Uterus (tissue), 4 donors: ENCODE data around the gene GM2A. TPM values are rescaled to one million over a fixed set of nuclear protein-coding genes. Genes with fewer than 3 reads are reported as not detected.

Source experiments
- DNase-seq, 2 donors: peaks; one replicate each; pipeline ENCODE4 v3.0.0-alpha.2; 2019 to 2020
- H3K27ac ChIP-seq, 2 donors: fragments of 200-600 bp; sonication (generic); 1 replicate in 1 of 2; 2 replicates in 1 of 2; pipeline ENCODE4 v1.5.1; 2016 to 2018
- H3K27me3 ChIP-seq, 2 donors: fragments of 200-600 bp; sonication (generic); one replicate each; pipeline ENCODE4 v1.5.1; 2018 to 2019; ENCODE audit warnings: control low read depth in 1 of 2
- H3K36me3 ChIP-seq, 2 donors: fragments of 200-600 bp; sonication (generic); one replicate each; pipeline ENCODE4 v1.5.1; 2019; ENCODE audit warnings: control low read depth in 1 of 2
- H3K4me1 ChIP-seq, 2 donors: fragments of 200-600 bp; sonication (generic); one replicate each; pipeline ENCODE4 v1.5.1; 2018 to 2019; ENCODE audit warnings: control low read depth in 1 of 2
- H3K4me3 ChIP-seq, 2 donors: fragments of 200-600 bp; sonication (generic); 1 replicate in 1 of 2; 2 replicates in 1 of 2; pipeline ENCODE4 v1.5.1; 2018 to 2019; ENCODE audit warnings: mild to moderate bottlenecking in 1 of 2
- H3K9me3 ChIP-seq, 2 donors: fragments of 200-600 bp; sonication (generic); one replicate each; pipeline ENCODE4 v1.5.1; 2019; ENCODE audit warnings: control low read depth in 1 of 2
- POLR2A ChIP-seq, 2 donors: fragments of 450-650 bp; IDR thresholded peaks; one replicate each; pipeline ENCODE4 v1.6.1; 2016; ENCODE audit warnings: antibody characterized with exemption in 2 of 2, mild to moderate bottlenecking in 1 of 2, moderate library complexity in 1 of 2
- intact Hi-C: fragments of 100-400 bp; cut with DNase I; formaldehyde crosslinking; loops from one replicate; pipeline ENCODE4 v1.15.1; 2023; ENCODE audit warnings: low total_unique reads
- total RNA-seq, 4 donors: library from RNA; depleted of rRNA in 3 of 4; stranded (reverse); fragments of >200 nt in 3 of 4; gene quantifications; one replicate each; pipeline versions ENCODE4 v1.1.0 to v1.2.4, GENCODE V29; 2014 to 2023
- TF ChIP-seq, protein P1 (sequence below), 4 experiments: fragments of 200-600 bp in 2 of 4; fragments of 450-650 bp in 2 of 4; sonication (generic) in 2 of 4; IDR thresholded peaks; one replicate each; pipeline ENCODE4 v1.5.1; 2016 to 2019; ENCODE audit warnings: antibody characterized with exemption in 4 of 4, mild to moderate bottlenecking in 2 of 4, moderate library complexity in 1 of 4
- donor health status: DM: yes; HTN: yes; CAD: no.

Gene GM2A
- total RNA-seq, 4 donors from 2014 or later = 14.7 to 33.8 (median 23.8) TPM

DNA sequence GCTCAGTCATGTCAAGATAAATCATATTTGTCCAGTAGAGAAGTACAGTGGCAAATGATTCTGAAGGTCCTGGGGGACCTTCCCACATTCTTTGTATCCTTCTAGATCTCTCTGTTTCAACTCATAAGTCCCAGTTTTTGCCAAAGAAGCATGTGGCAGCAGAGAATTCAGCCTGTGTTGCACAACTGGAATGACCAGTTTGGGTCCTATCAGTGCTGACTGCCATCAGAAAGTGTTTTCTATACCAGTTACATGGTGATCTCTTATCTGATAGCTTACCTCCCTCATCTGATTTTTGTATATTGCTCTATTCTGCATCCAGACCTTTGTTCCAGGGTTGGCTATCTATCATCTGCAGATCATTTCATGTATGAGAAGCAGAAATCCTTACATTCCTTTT lies 21.7 kb downstream of the GM2A start:
- H3K36me3 ChIP-seq = no peaks in the 10 kb centered on the region
- H3K27ac ChIP-seq = no peak overlapping the region
- no peak overlapping the region for H3K4me3 ChIP-seq
- no peaks in the 10 kb centered on the region for H3K9me3 ChIP-seq
- DNase-seq = no peak
- no peaks in the 10 kb centered on the region for H3K27me3 ChIP-seq
- TF ChIP-seq POLR2A (IDR thresholded peaks at IDR 0.05) = no peak
- TF ChIP-seq, protein P1, sequence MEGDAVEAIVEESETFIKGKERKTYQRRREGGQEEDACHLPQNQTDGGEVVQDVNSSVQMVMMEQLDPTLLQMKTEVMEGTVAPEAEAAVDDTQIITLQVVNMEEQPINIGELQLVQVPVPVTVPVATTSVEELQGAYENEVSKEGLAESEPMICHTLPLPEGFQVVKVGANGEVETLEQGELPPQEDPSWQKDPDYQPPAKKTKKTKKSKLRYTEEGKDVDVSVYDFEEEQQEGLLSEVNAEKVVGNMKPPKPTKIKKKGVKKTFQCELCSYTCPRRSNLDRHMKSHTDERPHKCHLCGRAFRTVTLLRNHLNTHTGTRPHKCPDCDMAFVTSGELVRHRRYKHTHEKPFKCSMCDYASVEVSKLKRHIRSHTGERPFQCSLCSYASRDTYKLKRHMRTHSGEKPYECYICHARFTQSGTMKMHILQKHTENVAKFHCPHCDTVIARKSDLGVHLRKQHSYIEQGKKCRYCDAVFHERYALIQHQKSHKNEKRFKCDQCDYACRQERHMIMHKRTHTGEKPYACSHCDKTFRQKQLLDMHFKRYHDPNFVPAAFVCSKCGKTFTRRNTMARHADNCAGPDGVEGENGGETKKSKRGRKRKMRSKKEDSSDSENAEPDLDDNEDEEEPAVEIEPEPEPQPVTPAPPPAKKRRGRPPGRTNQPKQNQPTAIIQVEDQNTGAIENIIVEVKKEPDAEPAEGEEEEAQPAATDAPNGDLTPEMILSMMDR (IDR thresholded peaks at IDR 0.05) = no peak
- intact Hi-C loops = no loop called here
- H3K4me1 ChIP-seq = no peaks in the 10 kb centered on the region

DNA sequence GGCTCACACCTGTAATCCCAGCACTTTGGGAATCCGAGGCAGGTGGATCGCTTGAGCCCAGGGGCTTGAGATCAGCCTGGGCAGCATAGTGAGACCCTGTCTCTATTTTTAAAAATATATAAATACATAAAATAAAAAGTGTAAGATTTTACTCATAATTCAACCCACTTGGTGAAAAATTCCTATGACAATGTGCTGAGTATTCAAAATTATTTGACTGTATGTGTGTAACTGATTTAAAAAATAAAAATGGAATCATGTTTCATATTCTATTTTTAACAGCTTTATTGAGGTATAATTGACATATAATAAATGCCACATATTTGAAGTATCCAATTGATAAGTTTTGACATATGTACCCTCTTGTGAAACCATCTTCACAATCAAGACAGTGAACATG lies 22.8 kb downstream of the GM2A start:
- Histone ChIP-seq H3K27me3 (no peaks in the 10 kb centered on the region), H3K4me1 (no peaks in the 10 kb centered on the region), H3K9me3 (no peaks in the 10 kb centered on the region), H3K36me3 (no peaks in the 10 kb centered on the region), H3K27ac (no peak overlapping the region), H3K4me3 (no peak overlapping the region)
- intact Hi-C loops = no loop called here
- TF ChIP-seq, protein P1 (IDR thresholded peaks at IDR 0.05) = no peak
- TF ChIP-seq POLR2A (IDR thresholded peaks at IDR 0.05) = no peak
- DNase-seq = no peak

DNA sequence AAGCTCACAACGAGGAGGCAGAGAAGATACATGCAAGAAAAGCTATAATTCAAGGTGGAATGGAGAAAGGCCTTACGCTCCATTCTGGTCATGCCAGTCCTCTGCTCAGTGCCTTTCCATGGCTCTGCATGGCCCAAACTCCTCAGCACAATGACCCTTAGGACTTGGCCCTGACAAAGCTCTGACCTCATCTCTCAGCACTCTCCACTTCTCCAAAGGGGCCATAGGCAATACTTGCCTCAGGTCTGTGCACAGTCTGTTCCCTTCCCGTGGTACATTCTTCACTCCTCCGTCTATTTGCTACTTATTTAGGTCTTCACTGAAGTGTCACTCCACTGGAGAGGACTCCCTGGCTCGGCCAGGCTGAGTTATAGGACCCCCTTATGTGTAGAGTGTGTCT lies 25.9 kb downstream of the GM2A start:
- TF ChIP-seq, protein P1 (IDR thresholded peaks at IDR 0.05) = no peak
- TF ChIP-seq POLR2A (IDR thresholded peaks at IDR 0.05) = no peak
- Histone ChIP-seq H3K36me3 (no peaks in the 10 kb centered on the region), H3K4me3 (no peak overlapping the region), H3K9me3 (no peaks in the 10 kb centered on the region), H3K4me1 (no peaks in the 10 kb centered on the region), H3K27me3 (no peaks in the 10 kb centered on the region), H3K27ac (no peak overlapping the region)
- no peak for DNase-seq
- intact Hi-C loops = no loop called here

DNA sequence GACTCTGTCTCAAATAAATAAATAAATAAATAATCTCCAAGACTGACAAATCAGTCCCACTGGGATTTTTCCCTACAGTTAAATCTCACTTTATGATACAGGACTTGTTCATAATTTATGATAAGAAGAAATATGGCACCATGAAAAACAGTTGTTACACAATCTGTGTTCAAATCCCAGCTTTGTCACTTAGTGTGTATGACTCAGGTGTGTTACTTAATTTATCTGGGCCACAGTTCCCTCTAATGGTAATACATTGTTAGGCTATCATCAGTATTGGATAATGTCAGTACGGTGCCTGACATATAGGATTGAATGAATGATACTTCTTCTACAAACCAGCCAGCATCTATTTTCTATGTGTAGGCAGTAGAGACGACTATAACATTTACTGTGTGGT lies 27.5 kb downstream of the GM2A start:
- DNase-seq = no peak
- Histone ChIP-seq H3K4me3 (no peak overlapping the region), H3K27ac (no peak overlapping the region), H3K27me3 (no peaks in the 10 kb centered on the region), H3K4me1 (no peaks in the 10 kb centered on the region), H3K9me3 (no peaks in the 10 kb centered on the region), H3K36me3 (no peaks in the 10 kb centered on the region)
- TF ChIP-seq, protein P1 (IDR thresholded peaks at IDR 0.05) = no peak
- no peak for TF ChIP-seq POLR2A (IDR thresholded peaks at IDR 0.05)
- intact Hi-C loops = no loop called here

DNA sequence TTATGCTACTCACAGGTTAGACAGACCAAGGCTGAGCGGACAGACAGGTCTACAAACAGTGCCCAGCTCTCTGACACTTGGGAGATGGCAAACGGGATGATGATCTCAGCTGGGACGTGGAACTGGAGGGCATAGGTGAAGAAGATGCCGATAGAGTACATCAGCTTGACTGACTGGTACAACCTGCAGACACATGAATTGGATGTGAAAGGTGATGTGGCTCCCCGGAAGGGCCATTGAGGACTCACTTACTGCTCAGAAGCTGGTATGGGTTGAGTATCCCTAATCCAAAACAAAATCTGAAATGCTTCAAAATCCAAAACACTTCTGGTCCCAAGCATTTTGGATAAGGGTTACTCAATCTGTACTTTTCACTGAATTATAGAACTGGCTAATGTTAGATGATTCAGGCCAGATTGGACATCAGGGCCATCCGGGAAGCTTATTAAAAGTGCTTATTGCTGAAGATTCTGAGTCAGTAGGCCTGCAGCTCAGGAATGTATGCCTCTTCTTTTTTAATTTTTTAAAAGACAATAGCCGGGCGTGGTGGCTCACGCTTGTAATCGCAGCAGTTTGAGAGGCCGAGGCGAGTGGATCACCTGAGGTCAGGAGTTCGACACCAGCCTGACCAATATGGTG lies 28.1 kb downstream of the GM2A start:
- no peak overlapping the region for H3K4me3 ChIP-seq
- no peak for DNase-seq
- H3K4me1 ChIP-seq = no peaks in the 10 kb centered on the region
- intact Hi-C loops = no loop called here
- H3K36me3 ChIP-seq = no peaks in the 10 kb centered on the region
- H3K27ac ChIP-seq = no peak overlapping the region
- TF ChIP-seq, protein P1 (IDR thresholded peaks at IDR 0.05) = no peak
- no peak for TF ChIP-seq POLR2A (IDR thresholded peaks at IDR 0.05)
- H3K9me3 ChIP-seq = no peaks in the 10 kb centered on the region
- H3K27me3 ChIP-seq = no peaks in the 10 kb centered on the region
